K562 (cell line): ENCODE measurements around the gene NEDD4L. TPM values are rescaled to one million over a fixed set of nuclear protein-coding genes. Genes with fewer than 3 reads are reported as not detected.

ENCODE experiments used
- ATAC-seq: fragments of 200-7000 bp; cut with Tn5 transposase; 3 replicates; pipeline ENCODE4 v1.9.1; 2020; ENCODE audit warnings: moderate library complexity
- BruUV-seq: library from RNA; stranded (reverse); fragments of 400-500 nt; replicated peaks from 2 replicates; lab custom pipeline; 2021; lab: Mats Ljungman, UMichigan
- CTCF ChIA-PET: fragments of 300-600 bp; formaldehyde crosslinking; extraction: SDS; loops from one replicate; lab custom pipeline; 2021; ENCODE audit warnings: low intra/inter-chr PET ratio; lab: Yijun Ruan, JAX
- POLR2A ChIA-PET: fragments of 300-600, 350-650 bp; sonication (Branson Sonifier 250); formaldehyde crosslinking; extraction: SDS; loops from one replicate; lab custom pipeline; 2021; ENCODE audit warnings: antibody characterized with exemption, inconsistent platforms; lab: Yijun Ruan, JAX
- DNase-seq, 4 experiments: peaks; one replicate each; pipeline versions ENCODE4 v3.0.0 to v3.0.0-alpha.2; 2011 to 2018; ENCODE audit warnings: low spot score in 3 of 4, mixed read lengths in 3 of 4; ENCODE audit errors: extremely low read depth in 1 of 4
- FAIRE-seq: peaks from 2 replicates; lab custom pipeline; 2011; peaks lifted over from hg19 to GRCh38; lab: Jason Lieb, UNC
- H2AFZ ChIP-seq: 2 replicates; pipeline ENCODE4 v1.6.0; 2011; ENCODE audit warnings: low read depth, low read length, control low read depth, inconsistent platforms
- H3K27ac ChIP-seq: fragments of 200-600 bp; 3 replicates; pipeline ENCODE4 v1.8.0; 2011; ENCODE audit warnings: low read depth, mild to moderate bottlenecking, control low read depth, inconsistent platforms, low read length, moderate library complexity, mixed read lengths; ENCODE audit errors: extremely low read depth
- H3K27me3 ChIP-seq, 2 experiments: fragments of 300-600 bp in 1 of 2; 2 replicates in 1 of 2; 3 replicates in 1 of 2; pipeline versions ENCODE4 v1.6.0 to v1.8.0; 2011; ENCODE audit warnings: inconsistent platforms in 2 of 2, low read length in 2 of 2, mild to moderate bottlenecking in 1 of 2, mixed read lengths in 1 of 2, moderate library complexity in 1 of 2; ENCODE audit not compliant: control insufficient read depth in 2 of 2, insufficient read depth in 2 of 2
- H3K36me3 ChIP-seq: fragments of 300-600 bp; 3 replicates; pipeline ENCODE4 v1.8.0; 2011; ENCODE audit warnings: mild to moderate bottlenecking, low read length, inconsistent platforms; ENCODE audit not compliant: control insufficient read depth, insufficient read depth
- H3K4me1 ChIP-seq, 2 experiments: fragments of 200-600 bp in 1 of 2; replicated peaks in 1 of 2; 2 replicates in 1 of 2; 3 replicates in 1 of 2; pipeline versions ENCODE4 v1.5.1 to v1.8.0; 2011; ENCODE audit warnings: inconsistent platforms in 2 of 2, low read length in 2 of 2, mild to moderate bottlenecking in 1 of 2, mixed read lengths in 1 of 2, moderate library complexity in 1 of 2; ENCODE audit not compliant: control insufficient read depth in 2 of 2, insufficient read depth in 2 of 2
- H3K4me2 ChIP-seq: 2 replicates; pipeline ENCODE4 v1.6.1; 2011; ENCODE audit warnings: low read length, control low read depth, inconsistent platforms, mixed read lengths; ENCODE audit not compliant: insufficient read depth
- H3K4me3 ChIP-seq: fragments of 200-600 bp; sonication (generic), shearing (Covaris generic); 2 replicates; pipeline ENCODE4 v1.5.1; 2016; ENCODE audit warnings: control low read depth, inconsistent platforms
- H3K79me2 ChIP-seq: fragments of 200-600 bp; 3 replicates; pipeline ENCODE4 v1.8.0; 2011; ENCODE audit warnings: low read length, inconsistent platforms; ENCODE audit not compliant: control insufficient read depth, insufficient read depth
- H3K9ac ChIP-seq, 2 experiments: 2 replicates each; pipeline versions ENCODE4 v1.6.0 to v1.6.1; 2011; ENCODE audit warnings: low read depth in 2 of 2, low read length in 2 of 2, control low read depth in 1 of 2, inconsistent platforms in 1 of 2, mild to moderate bottlenecking in 1 of 2, mixed read lengths in 1 of 2; ENCODE audit not compliant: insufficient read depth in 1 of 2
- H3K9me1 ChIP-seq: one replicate; pipeline ENCODE4 v1.6.0; 2011; ENCODE audit warnings: inconsistent platforms, mild to moderate bottlenecking, low read length, moderate library complexity; ENCODE audit not compliant: control insufficient read depth, insufficient read depth
- H3K9me3 ChIP-seq: replicated peaks from 2 replicates; pipeline ENCODE4 v1.5.1; 2011; ENCODE audit warnings: low read depth, low read length, inconsistent platforms; ENCODE audit not compliant: control insufficient read depth, insufficient read depth
- H4K20me1 ChIP-seq: replicated peaks from 2 replicates; pipeline ENCODE4 v1.6.1; 2011; ENCODE audit warnings: low read length, inconsistent platforms, mixed read lengths; ENCODE audit not compliant: control insufficient read depth, insufficient read depth
- ETS2 ChIP-seq: IDR thresholded peaks from 2 replicates; pipeline ENCODE4 v1.6.1; 2016; ENCODE audit warnings: borderline replicate concordance, missing genetic modification characterization, mild to moderate bottlenecking, moderate library complexity, missing compliant biosample characterization; ENCODE audit not compliant: poor library complexity, severe bottlenecking
- IRF2 ChIP-seq: sonication (generic); formaldehyde crosslinking; IDR thresholded peaks from 2 replicates; pipeline ENCODE4 v1.8.1; 2022; ENCODE audit warnings: mild to moderate bottlenecking, missing genetic modification reagents
- POLR2AphosphoS5 ChIP-seq: IDR thresholded peaks from 2 replicates; pipeline ENCODE4 v1.6.1; 2011; ENCODE audit warnings: mild to moderate bottlenecking, low read depth, low read length, moderate library complexity; ENCODE audit not compliant: control insufficient read depth, insufficient read depth
- RB1 ChIP-seq: fragments of 450-650 bp; IDR thresholded peaks from 2 replicates; pipeline ENCODE4 v1.6.1; 2017; ENCODE audit warnings: low read depth, mild to moderate bottlenecking
- TGIF2 ChIP-seq: sonication (generic); formaldehyde crosslinking; IDR thresholded peaks from 2 replicates; pipeline ENCODE4 v1.8.1; 2022; ENCODE audit warnings: mild to moderate bottlenecking, missing genetic modification reagents, moderate library complexity
- ZC3H11A ChIP-seq: IDR thresholded peaks from 2 replicates; pipeline ENCODE4 v1.6.1; 2012; ENCODE audit warnings: low read depth, low read length, improper control_type of control experiment
- ZFX ChIP-seq: sonication (generic); formaldehyde crosslinking; IDR thresholded peaks from 2 replicates; pipeline ENCODE4 v1.8.0; 2022; ENCODE audit warnings: mild to moderate bottlenecking, missing genetic modification reagents, moderate library complexity
- ZSCAN32 ChIP-seq: fragments of 450-650 bp; formaldehyde crosslinking; IDR thresholded peaks from 2 replicates; pipeline ENCODE4 v1.4.0; 2020; ENCODE audit warnings: mild to moderate bottlenecking, moderate library complexity
- WGBS: fragments of 100-300 bp; shearing (Covaris generic); methylation state at CpG from one replicate; pipeline ENCODE4 v1.1.6; 2016; ENCODE audit warnings: low coverage, mixed read lengths; ENCODE audit not compliant: insufficient coverage; ENCODE audit errors: missing lambda C conversion rate; 5-methylcytosine and 5-hydroxymethylcytosine counted together
- in situ Hi-C: fragments of 300-500 bp; cut with MboI; formaldehyde crosslinking; loops from 4 replicates; pipeline ENCODE4 v1.15.0; 2018; ENCODE audit warnings: inconsistent platforms, mixed read lengths
- intact Hi-C: fragments of 100-400 bp; cut with micrococcal nuclease; formaldehyde crosslinking; loops from 2 replicates; pipeline ENCODE4 v1.14.2; 2022
- polyA plus RNA-seq, 8 experiments: library from polyadenylated mRNA; depleted of rRNA in 4 of 8; stranded (reverse) in 5 of 8; unstranded in 3 of 8; fragments of >200 nt; fragmentation: Nextera tagmentation in 2 of 8; fragmentation: Illumina TruSeq in 1 of 8; extraction: Ambion mirVana in 2 of 8; extraction: Trizol in 1 of 8; gene quantifications; 2 replicates each; pipeline versions ENCODE4 v1.2.1 to v1.2.3, GENCODE V29; 2011 to 2014; ENCODE audit warnings: inconsistent platforms in 1 of 8, missing spikeins in 1 of 8
- total RNA-seq, 7 experiments: library from RNA; depleted of rRNA in 6 of 7; stranded (reverse); fragments of >200 nt in 6 of 7; fragmentation: Illumina TruSeq in 2 of 7; extraction: Trizol in 2 of 7; gene quantifications; 2 replicates each; pipeline versions ENCODE4 v1.2.1 to v1.2.3, GENCODE V29; 2011 to 2021; ENCODE audit warnings: low replicate concordance in 1 of 7
- TF ChIP-seq, protein P1 (sequence below): fragments of 250-450 bp; sonication (Bioruptor Pico); IDR thresholded peaks from 2 replicates; pipeline ENCODE4 v1.4.0; 2020
- TF ChIP-seq, protein P2 (sequence below): fragments of 250-450 bp; sonication (Bioruptor Pico); IDR thresholded peaks from 2 replicates; pipeline ENCODE4 v1.8.0; 2022; ENCODE audit warnings: moderate library complexity, mild to moderate bottlenecking, inconsistent platforms
- TF ChIP-seq, protein P3 (sequence below), 2 experiments: fragments of 200-800 bp in 1 of 2; sonication (Bioruptor generic) in 1 of 2; sonication (generic) in 1 of 2; formaldehyde crosslinking in 1 of 2; IDR thresholded peaks in 1 of 2; conservative IDR thresholded peaks in 1 of 2; 2 replicates each; pipeline versions ENCODE4 v1.5.0 to v1.6.1; 2016 to 2020; ENCODE audit warnings: missing compliant biosample characterization in 1 of 2, missing genetic modification characterization in 1 of 2, missing genetic modification reagents in 1 of 2
- TF ChIP-seq, protein P4 (sequence below): fragments of 450-650 bp; formaldehyde crosslinking; conservative IDR thresholded peaks from 2 replicates; pipeline ENCODE4 v1.4.0; 2022; ENCODE audit warnings: mild to moderate bottlenecking, missing genetic modification characterization

The NEDD4L gene
- total and polyA plus RNA-seq, 9 of the 15 experiments (the other 6 are each of a cell fraction or from before 2014, with no cell fraction given) = 8.1 to 33.4 (median 19.9) TPM

DNA sequence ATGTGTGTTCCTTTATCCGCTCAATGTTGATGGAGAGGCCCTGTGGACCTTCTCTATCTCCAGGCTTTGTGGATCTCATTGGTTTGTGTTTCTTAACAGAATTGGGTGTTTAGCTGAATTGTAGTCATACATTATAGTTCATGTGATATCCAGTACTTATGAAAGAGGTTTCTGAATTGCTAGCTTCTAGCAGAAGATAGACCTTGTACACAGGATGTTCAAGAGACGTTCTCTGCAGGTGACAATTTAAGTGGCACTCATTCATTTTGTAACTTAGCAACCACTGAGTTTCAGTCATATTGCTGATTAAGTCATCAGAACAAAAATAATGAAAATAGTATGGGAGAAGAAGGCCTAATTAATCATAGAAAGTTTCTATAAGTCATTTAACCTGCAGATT lies 305.6 kb downstream of the NEDD4L start (continued):
- TF ChIP-seq, protein P1, sequence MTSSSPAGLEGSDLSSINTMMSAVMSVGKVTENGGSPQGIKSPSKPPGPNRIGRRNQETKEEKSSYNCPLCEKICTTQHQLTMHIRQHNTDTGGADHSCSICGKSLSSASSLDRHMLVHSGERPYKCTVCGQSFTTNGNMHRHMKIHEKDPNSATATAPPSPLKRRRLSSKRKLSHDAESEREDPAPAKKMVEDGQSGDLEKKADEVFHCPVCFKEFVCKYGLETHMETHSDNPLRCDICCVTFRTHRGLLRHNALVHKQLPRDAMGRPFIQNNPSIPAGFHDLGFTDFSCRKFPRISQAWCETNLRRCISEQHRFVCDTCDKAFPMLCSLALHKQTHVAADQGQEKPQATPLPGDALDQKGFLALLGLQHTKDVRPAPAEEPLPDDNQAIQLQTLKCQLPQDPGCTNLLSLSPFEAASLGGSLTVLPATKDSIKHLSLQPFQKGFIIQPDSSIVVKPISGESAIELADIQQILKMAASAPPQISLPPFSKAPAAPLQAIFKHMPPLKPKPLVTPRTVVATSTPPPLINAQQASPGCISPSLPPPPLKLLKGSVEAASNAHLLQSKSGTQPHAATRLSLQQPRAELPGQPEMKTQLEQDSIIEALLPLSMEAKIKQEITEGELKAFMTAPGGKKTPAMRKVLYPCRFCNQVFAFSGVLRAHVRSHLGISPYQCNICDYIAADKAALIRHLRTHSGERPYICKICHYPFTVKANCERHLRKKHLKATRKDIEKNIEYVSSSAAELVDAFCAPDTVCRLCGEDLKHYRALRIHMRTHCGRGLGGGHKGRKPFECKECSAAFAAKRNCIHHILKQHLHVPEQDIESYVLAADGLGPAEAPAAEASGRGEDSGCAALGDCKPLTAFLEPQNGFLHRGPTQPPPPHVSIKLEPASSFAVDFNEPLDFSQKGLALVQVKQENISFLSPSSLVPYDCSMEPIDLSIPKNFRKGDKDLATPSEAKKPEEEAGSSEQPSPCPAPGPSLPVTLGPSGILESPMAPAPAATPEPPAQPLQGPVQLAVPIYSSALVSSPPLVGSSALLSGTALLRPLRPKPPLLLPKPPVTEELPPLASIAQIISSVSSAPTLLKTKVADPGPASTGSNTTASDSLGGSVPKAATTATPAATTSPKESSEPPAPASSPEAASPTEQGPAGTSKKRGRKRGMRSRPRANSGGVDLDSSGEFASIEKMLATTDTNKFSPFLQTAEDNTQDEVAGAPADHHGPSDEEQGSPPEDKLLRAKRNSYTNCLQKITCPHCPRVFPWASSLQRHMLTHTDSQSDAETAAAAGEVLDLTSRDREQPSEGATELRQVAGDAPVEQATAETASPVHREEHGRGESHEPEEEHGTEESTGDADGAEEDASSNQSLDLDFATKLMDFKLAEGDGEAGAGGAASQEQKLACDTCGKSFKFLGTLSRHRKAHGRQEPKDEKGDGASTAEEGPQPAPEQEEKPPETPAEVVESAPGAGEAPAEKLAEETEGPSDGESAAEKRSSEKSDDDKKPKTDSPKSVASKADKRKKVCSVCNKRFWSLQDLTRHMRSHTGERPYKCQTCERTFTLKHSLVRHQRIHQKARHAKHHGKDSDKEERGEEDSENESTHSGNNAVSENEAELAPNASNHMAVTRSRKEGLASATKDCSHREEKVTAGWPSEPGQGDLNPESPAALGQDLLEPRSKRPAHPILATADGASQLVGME (CRISPR knock-in tag) = no peak
- TF ChIP-seq ZFX = no peak

DNA sequence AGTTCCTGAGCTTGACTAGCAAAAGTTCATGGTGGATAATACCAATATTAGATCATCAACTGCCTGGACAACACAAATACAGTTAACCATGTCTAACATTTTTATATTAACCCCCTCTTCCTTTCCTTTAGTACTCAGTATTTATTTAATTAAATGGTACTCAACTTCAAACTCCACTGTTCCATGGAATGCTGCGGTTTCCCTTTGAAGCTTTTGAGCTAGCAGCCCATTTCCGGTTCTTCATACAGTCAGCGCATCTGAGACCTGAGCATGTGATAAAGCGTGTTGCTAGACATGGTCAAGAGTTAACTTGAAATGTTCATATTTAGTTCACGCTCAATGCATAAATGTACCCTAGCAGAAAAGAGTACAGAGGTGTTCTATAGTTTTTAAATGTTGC lies 306.5 kb downstream of the NEDD4L start:
- in situ Hi-C loops (no loop called here), intact Hi-C loops (no loop called here)
- no peaks in the 10 kb centered on the region for H4K20me1 ChIP-seq
- no peaks in the 10 kb centered on the region for H3K4me1 ChIP-seq
- no peak overlapping the region for H3K27ac ChIP-seq
- H3K36me3 ChIP-seq = peaks cover 24% of the 10 kb centered on the region; the same call in 1 of the 3 replicates
- no peaks in the 10 kb centered on the region for H3K9me3 ChIP-seq
- ChIA-PET POLR2A (interaction anchor here (1.3 kb wide), 1 partner anchor 34 kb away, joined by 3 read pairs; no protein-coding TSS in a partner anchor), CTCF (no interaction called here)
- no peak overlapping the region for H3K4me3 ChIP-seq
- no peaks in the 10 kb centered on the region for H3K27me3 ChIP-seq
- no peak overlapping the region for H3K9ac ChIP-seq
- ATAC-seq (no peak), FAIRE-seq (no peak), DNase-seq (no peak)
- H2AFZ ChIP-seq = no peak overlapping the region
- no peaks in the 10 kb centered on the region for H3K9me1 ChIP-seq
- WGBS = 89% methylated on average over 5 of the region's 5 CpGs
- no peaks in the 10 kb centered on the region for H3K79me2 ChIP-seq
- BruUV-seq = no TSS peak
- no peak overlapping the region for H3K4me2 ChIP-seq
- TF ChIP-seq TGIF2 (CRISPR knock-in tag) (no peak), ZC3H11A (no peak), IRF2 (CRISPR knock-in tag) (no peak), ZSCAN32 (CRISPR knock-in tag) (no peak), RB1 (no peak), ETS2 (tag) (no peak), POLR2AphosphoS5 (no peak)
- TF ChIP-seq, protein P2, sequence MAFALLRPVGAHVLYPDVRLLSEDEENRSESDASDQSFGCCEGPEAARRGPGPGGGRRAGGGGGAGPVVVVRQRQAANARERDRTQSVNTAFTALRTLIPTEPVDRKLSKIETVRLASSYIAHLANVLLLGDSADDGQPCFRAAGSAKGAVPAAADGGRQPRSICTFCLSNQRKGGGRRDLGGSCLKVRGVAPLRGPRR (CRISPR knock-in tag) = no peak
- TF ChIP-seq, protein P3, sequence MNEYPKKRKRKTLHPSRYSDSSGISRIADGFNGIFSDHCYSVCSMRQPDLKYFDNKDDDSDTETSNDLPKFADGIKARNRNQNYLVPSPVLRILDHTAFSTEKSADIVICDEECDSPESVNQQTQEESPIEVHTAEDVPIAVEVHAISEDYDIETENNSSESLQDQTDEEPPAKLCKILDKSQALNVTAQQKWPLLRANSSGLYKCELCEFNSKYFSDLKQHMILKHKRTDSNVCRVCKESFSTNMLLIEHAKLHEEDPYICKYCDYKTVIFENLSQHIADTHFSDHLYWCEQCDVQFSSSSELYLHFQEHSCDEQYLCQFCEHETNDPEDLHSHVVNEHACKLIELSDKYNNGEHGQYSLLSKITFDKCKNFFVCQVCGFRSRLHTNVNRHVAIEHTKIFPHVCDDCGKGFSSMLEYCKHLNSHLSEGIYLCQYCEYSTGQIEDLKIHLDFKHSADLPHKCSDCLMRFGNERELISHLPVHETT (CRISPR knock-in tag; conservative IDR thresholded peaks at IDR 0.05 in 1 of 2, IDR thresholded peaks at IDR 0.05 in 1 of 2) = no peak
- TF ChIP-seq, protein P4, sequence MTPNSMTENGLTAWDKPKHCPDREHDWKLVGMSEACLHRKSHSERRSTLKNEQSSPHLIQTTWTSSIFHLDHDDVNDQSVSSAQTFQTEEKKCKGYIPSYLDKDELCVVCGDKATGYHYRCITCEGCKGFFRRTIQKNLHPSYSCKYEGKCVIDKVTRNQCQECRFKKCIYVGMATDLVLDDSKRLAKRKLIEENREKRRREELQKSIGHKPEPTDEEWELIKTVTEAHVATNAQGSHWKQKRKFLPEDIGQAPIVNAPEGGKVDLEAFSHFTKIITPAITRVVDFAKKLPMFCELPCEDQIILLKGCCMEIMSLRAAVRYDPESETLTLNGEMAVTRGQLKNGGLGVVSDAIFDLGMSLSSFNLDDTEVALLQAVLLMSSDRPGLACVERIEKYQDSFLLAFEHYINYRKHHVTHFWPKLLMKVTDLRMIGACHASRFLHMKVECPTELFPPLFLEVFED (CRISPR knock-in tag) = no peak
